NCI-H1417 (cell line): ENCODE results near the gene JMJD1C.
"Not testable (repeated sequence)": the region's sequence is repeated elsewhere in the genome, so short reads cannot be mapped to it uniquely, and the experiment has no call there.

Experiments used
- DNase-seq, 3 experiments: peaks; one replicate each; lab custom pipeline; 2025; lab: John Stamatoyannopoulos, UW

Gene JMJD1C

GRCh38 chr10:63364918-63365317 lies 100.9 kb downstream of the JMJD1C start:
- DNase-seq, result no peak

- DNase-seq, result no peak
Measured at GRCh38 chr10:63363951-63364350, 101.8 kb downstream of the JMJD1C start.

- no peak for DNase-seq
Measured at GRCh38 chr10:63355682-63356081, 110.1 kb downstream of the JMJD1C start.

- DNase-seq, result no peak
Measured at GRCh38 chr10:63352976-63353375, 112.8 kb downstream of the JMJD1C start.

- no peak for DNase-seq
Measured at GRCh38 chr10:63348245-63348850, 117.4 kb downstream of the JMJD1C start.

GRCh38 chr10:63346015-63346441 lies 119.7 kb downstream of the JMJD1C start:
- DNase-seq, result no peak

- DNase-seq, result no peak
Measured at GRCh38 chr10:63344269-63344668, 121.5 kb downstream of the JMJD1C start.

GRCh38 chr10:63343476-63343875 lies 122.3 kb downstream of the JMJD1C start:
- no peak for DNase-seq

- not testable (repeated sequence) for DNase-seq
Measured at GRCh38 chr10:63339640-63340039, 126.1 kb downstream of the JMJD1C start.

GRCh38 chr10:63337455-63338251 lies 128.1 kb downstream of the JMJD1C start:
- no peak for DNase-seq

GRCh38 chr10:63331586-63331985 lies 134.2 kb downstream of the JMJD1C start:
- DNase-seq, result no peak

GRCh38 chr10:63324495-63324854 lies 141.3 kb downstream of the JMJD1C start:
- no peak for DNase-seq

GRCh38 chr10:63323701-63324494 lies 141.9 kb downstream of the JMJD1C start:
- no peak for DNase-seq

GRCh38 chr10:63320683-63321082 lies 145.1 kb downstream of the JMJD1C start:
- no peak for DNase-seq

GRCh38 chr10:63319231-63319630 lies 146.5 kb downstream of the JMJD1C start:
- no peak for DNase-seq

GRCh38 chr10:63318491-63318890 lies 147.3 kb downstream of the JMJD1C start:
- DNase-seq, result no peak

- DNase-seq, result no peak
Measured at GRCh38 chr10:63314020-63314419, 151.8 kb downstream of the JMJD1C start.

GRCh38 chr10:63313066-63313717 lies 152.6 kb downstream of the JMJD1C start:
- DNase-seq, result no peak

GRCh38 chr10:63308628-63309027 lies 157.1 kb downstream of the JMJD1C start:
- DNase-seq, result no peak

- DNase-seq, result no peak
Measured at GRCh38 chr10:63304146-63304545, 161.6 kb downstream of the JMJD1C start.

GRCh38 chr10:63300801-63301200 lies 165.0 kb downstream of the JMJD1C start:
- no peak for DNase-seq

GRCh38 chr10:63297941-63298340 lies 167.8 kb downstream of the JMJD1C start:
- DNase-seq, result no peak
